K562 (cell line): Measurements from ENCODE around the gene VEGFB. TPM values are rescaled to one million over a fixed set of nuclear protein-coding genes. Genes with fewer than 3 reads are reported as not detected.

ENCODE experiments used
- GABPB2 ChIP-seq: fragments of 250-450 bp; sonication (Bioruptor Pico); conservative IDR thresholded peaks from 2 replicates; pipeline ENCODE4 v1.5.1; 2021; ENCODE audit warnings: mild to moderate bottlenecking
- GATAD2A ChIP-seq: fragments of 450-650 bp; IDR thresholded peaks from 2 replicates; pipeline ENCODE4 v1.6.1; 2017
- OTX1 ChIP-seq: fragments of 450-650 bp; formaldehyde crosslinking; IDR thresholded peaks from 2 replicates; pipeline ENCODE4 v1.4.0; 2022; ENCODE audit warnings: mild to moderate bottlenecking
- USF2 ChIP-seq: sonication (generic); formaldehyde crosslinking; IDR thresholded peaks from 2 replicates; pipeline ENCODE4 v1.5.0; 2020; ENCODE audit warnings: missing genetic modification reagents
- ZBTB40 ChIP-seq, 2 experiments: fragments of 450-650 bp in 1 of 2; sonication (generic) in 1 of 2; formaldehyde crosslinking in 1 of 2; IDR thresholded peaks; 2 replicates each; pipeline versions ENCODE4 v1.7.1 to v1.9.0; 2016 to 2022; ENCODE audit warnings: inconsistent platforms in 1 of 2, mild to moderate bottlenecking in 1 of 2, missing genetic modification reagents in 1 of 2
- ZNF134 ChIP-seq: fragments of 250-450 bp; sonication (Bioruptor Pico); conservative IDR thresholded peaks from 2 replicates; pipeline ENCODE4 v1.4.0; 2020
- polyA plus RNA-seq, 8 experiments: library from polyadenylated mRNA; depleted of rRNA in 4 of 8; stranded (reverse) in 5 of 8; unstranded in 3 of 8; fragments of >200 nt; fragmentation: Nextera tagmentation in 2 of 8; fragmentation: Illumina TruSeq in 1 of 8; extraction: Ambion mirVana in 2 of 8; extraction: Trizol in 1 of 8; gene quantifications; 2 replicates each; pipeline versions ENCODE4 v1.2.1 to v1.2.3, GENCODE V29; 2011 to 2014; ENCODE audit warnings: inconsistent platforms in 1 of 8, missing spikeins in 1 of 8
- total RNA-seq, 7 experiments: library from RNA; depleted of rRNA in 6 of 7; stranded (reverse); fragments of >200 nt in 6 of 7; fragmentation: Illumina TruSeq in 2 of 7; extraction: Trizol in 2 of 7; gene quantifications; 2 replicates each; pipeline versions ENCODE4 v1.2.1 to v1.2.3, GENCODE V29; 2011 to 2021; ENCODE audit warnings: low replicate concordance in 1 of 7

VEGFB gene
- total and polyA plus RNA-seq, 9 of the 15 experiments (the other 6 are each of a cell fraction or from before 2014, with no cell fraction given): 11.0 to 83.4 (median 25.7) TPM

GRCh38 chr11:64268893-64269539 is 34.6 kb downstream of the VEGFB start (continued):
- TF ChIP-seq ZBTB40 (IDR thresholded peaks at IDR 0.05) (peak; percentile 55; the same call in 1 of the 2 replicates), ZBTB40 (CRISPR knock-in tag; IDR thresholded peaks at IDR 0.05) (no peak), OTX1 (CRISPR knock-in tag) (0 out of 2 replicates have a peak, but pooled peaks have one; percentile 7), GATAD2A (no peak; the same call in 1 of the 2 replicates), USF2 (CRISPR knock-in tag) (no peak), GABPB2 (CRISPR knock-in tag) (no peak), ZNF134 (CRISPR knock-in tag) (0 out of 2 replicates have a peak, but pooled peaks have one; percentile 3)
